ENCODE data around the gene CETN1.

Gene CETN1

GRCh38 chr18:596288-596881, 16.2 kb downstream of the CETN1 start:
- peaks cover 7% of the 10 kb centered on the region for H3K4me1 Mint-ChIP-seq (ENCODE audit: low read depth)
- H3K36me3 Mint-ChIP-seq (ENCODE audit: low read depth) = no peaks in the 10 kb centered on the region
- peaks cover 40% of the 10 kb centered on the region for H3K27me3 Mint-ChIP-seq
- intact Hi-C loops (cut with micrococcal nuclease) = no loop called here
- no peaks in the 10 kb centered on the region for H3K9me3 Mint-ChIP-seq
- H3K27ac Mint-ChIP-seq = no peak overlapping the region
- H3K4me3 Mint-ChIP-seq = no peak overlapping the region

GRCh38 chr18:598124-598589, 18.0 kb downstream of the CETN1 start:
- no peak overlapping the region for H3K4me3 Mint-ChIP-seq
- intact Hi-C loops (cut with micrococcal nuclease) = no loop called here

GRCh38 chr18:600107-600506, 19.9 kb downstream of the CETN1 start:
- intact Hi-C loops (cut with micrococcal nuclease) = no loop called here
- H3K4me1 Mint-ChIP-seq (ENCODE audit: low read depth) = peaks cover 16% of the 10 kb centered on the region
- peaks cover 49% of the 10 kb centered on the region for H3K27me3 Mint-ChIP-seq
- H3K36me3 Mint-ChIP-seq (ENCODE audit: low read depth) = no peaks in the 10 kb centered on the region
- no peak overlapping the region for H3K27ac Mint-ChIP-seq
- H3K4me3 Mint-ChIP-seq = no peak overlapping the region
- H3K9me3 Mint-ChIP-seq = no peaks in the 10 kb centered on the region

More at GRCh38 chr18:598124-598589, 18.0 kb downstream of the CETN1 start:
- H3K27ac Mint-ChIP-seq = no peak overlapping the region
- H3K27me3 Mint-ChIP-seq = peaks cover 45% of the 10 kb centered on the region
- no peaks in the 10 kb centered on the region for H3K9me3 Mint-ChIP-seq
- H3K36me3 Mint-ChIP-seq (ENCODE audit: low read depth) = no peaks in the 10 kb centered on the region
- peaks cover 16% of the 10 kb centered on the region for H3K4me1 Mint-ChIP-seq (ENCODE audit: low read depth)

GRCh38 chr18:604771-605170, 24.6 kb downstream of the CETN1 start:
- peaks cover 33% of the 10 kb centered on the region for H3K27me3 Mint-ChIP-seq

GRCh38 chr18:607930-608329, 27.8 kb downstream of the CETN1 start:
- Mint-ChIP-seq H3K36me3 (ENCODE audit: low read depth) (no peaks in the 10 kb centered on the region), H3K27me3 (peaks cover 20% of the 10 kb centered on the region), H3K27ac (peak overlapping the region; percentile 60), H3K4me1 (ENCODE audit: low read depth) (peaks cover 20% of the 10 kb centered on the region), H3K4me3 (no peak overlapping the region), H3K9me3 (no peaks in the 10 kb centered on the region)
- intact Hi-C loops (cut with micrococcal nuclease) = no loop called here

More at GRCh38 chr18:604771-605170, 24.6 kb downstream of the CETN1 start:
- no peak overlapping the region for H3K4me3 Mint-ChIP-seq
- H3K9me3 Mint-ChIP-seq = no peaks in the 10 kb centered on the region
- peaks cover 19% of the 10 kb centered on the region for H3K4me1 Mint-ChIP-seq (ENCODE audit: low read depth)
- no peak overlapping the region for H3K27ac Mint-ChIP-seq
- intact Hi-C loops (cut with micrococcal nuclease) = no loop called here
- no peaks in the 10 kb centered on the region for H3K36me3 Mint-ChIP-seq (ENCODE audit: low read depth)

GRCh38 chr18:610214-610928, 30.2 kb downstream of the CETN1 start:
- Mint-ChIP-seq H3K36me3 (ENCODE audit: low read depth) (no peaks in the 10 kb centered on the region), H3K9me3 (no peaks in the 10 kb centered on the region), H3K27me3 (peaks cover 14% of the 10 kb centered on the region), H3K4me1 (ENCODE audit: low read depth) (peaks cover 32% of the 10 kb centered on the region), H3K4me3 (no peak overlapping the region), H3K27ac (peak overlapping the region; percentile 20)
- intact Hi-C loops (cut with micrococcal nuclease) = loop anchor here (10.0 kb wide), 1 partner anchor 196 kb away; no protein-coding TSS in a partner anchor

- intact Hi-C loops (cut with micrococcal nuclease) = loop anchor here (10.0 kb wide), 1 partner anchor 197 kb away; no protein-coding TSS in a partner anchor
- Mint-ChIP-seq H3K4me3 (no peak overlapping the region), H3K27me3 (peaks cover 2% of the 10 kb centered on the region), H3K9me3 (no peaks in the 10 kb centered on the region), H3K4me1 (ENCODE audit: low read depth) (peaks cover 44% of the 10 kb centered on the region), H3K27ac (no peak overlapping the region), H3K36me3 (ENCODE audit: low read depth) (no peaks in the 10 kb centered on the region)
Measured at GRCh38 chr18:612156-612555, 32.0 kb downstream of the CETN1 start.

- H3K36me3 Mint-ChIP-seq (ENCODE audit: low read depth) = no peaks in the 10 kb centered on the region
- H3K27me3 Mint-ChIP-seq = peaks cover 7% of the 10 kb centered on the region
- H3K27ac Mint-ChIP-seq = peak overlapping the region; percentile 91
- peaks cover 34% of the 10 kb centered on the region for H3K4me1 Mint-ChIP-seq (ENCODE audit: low read depth)
- no peak overlapping the region for H3K4me3 Mint-ChIP-seq
- H3K9me3 Mint-ChIP-seq = no peaks in the 10 kb centered on the region
- intact Hi-C loops (cut with micrococcal nuclease) = loop anchor here (1.0 to 10.0 kb wide), 2 partner anchors 17 to 199 kb away; no protein-coding TSS in a partner anchor
Measured at GRCh38 chr18:614193-614592, 34.0 kb downstream of the CETN1 start.

- intact Hi-C loops (cut with micrococcal nuclease) = loop anchor here (5.0 to 10.0 kb wide), 2 partner anchors 118 to 200 kb away; no protein-coding TSS in a partner anchor
- Mint-ChIP-seq H3K4me3 (no peak overlapping the region), H3K27me3 (peaks cover 13% of the 10 kb centered on the region), H3K9me3 (no peaks in the 10 kb centered on the region), H3K36me3 (ENCODE audit: low read depth) (no peaks in the 10 kb centered on the region), H3K4me1 (ENCODE audit: low read depth) (peaks cover 34% of the 10 kb centered on the region), H3K27ac (peak overlapping the region; percentile 91)
Measured at GRCh38 chr18:615092-615521, 34.9 kb downstream of the CETN1 start.

GRCh38 chr18:615773-616172, 35.6 kb downstream of the CETN1 start:
- Mint-ChIP-seq H3K4me1 (ENCODE audit: low read depth) (peaks cover 34% of the 10 kb centered on the region), H3K27me3 (peaks cover 13% of the 10 kb centered on the region), H3K36me3 (ENCODE audit: low read depth) (no peaks in the 10 kb centered on the region), H3K27ac (peak overlapping the region; percentile 91), H3K9me3 (no peaks in the 10 kb centered on the region), H3K4me3 (no peak overlapping the region)
- intact Hi-C loops (cut with micrococcal nuclease) = loop anchor here (1.0 to 10.0 kb wide), 4 partner anchors 118 to 347 kb away; partner anchors contain the start of gene THOC1

- Mint-ChIP-seq H3K36me3 (ENCODE audit: low read depth) (no peaks in the 10 kb centered on the region), H3K27me3 (peaks cover 15% of the 10 kb centered on the region), H3K4me1 (ENCODE audit: low read depth) (peaks cover 34% of the 10 kb centered on the region), H3K9me3 (no peaks in the 10 kb centered on the region), H3K4me3 (no peak overlapping the region), H3K27ac (no peak overlapping the region)
- intact Hi-C loops (cut with micrococcal nuclease) = loop anchor here (1.0 to 10.0 kb wide), 4 partner anchors 119 to 348 kb away; partner anchors contain the start of gene THOC1
Measured at GRCh38 chr18:616380-616995, 36.3 kb downstream of the CETN1 start.

GRCh38 chr18:617970-618504, 37.9 kb downstream of the CETN1 start:
- Mint-ChIP-seq H3K27me3 (peaks cover 19% of the 10 kb centered on the region), H3K9me3 (no peaks in the 10 kb centered on the region), H3K4me3 (no peak overlapping the region), H3K27ac (no peak overlapping the region), H3K36me3 (ENCODE audit: low read depth) (no peaks in the 10 kb centered on the region), H3K4me1 (ENCODE audit: low read depth) (peaks cover 25% of the 10 kb centered on the region)
- intact Hi-C loops (cut with micrococcal nuclease) = loop anchor here (5.0 to 10.0 kb wide), 2 partner anchors 121 to 203 kb away; no protein-coding TSS in a partner anchor

GRCh38 chr18:618618-619017, 38.4 kb downstream of the CETN1 start:
- intact Hi-C loops (cut with micrococcal nuclease) = loop anchor here (5.0 to 10.0 kb wide), 2 partner anchors 121 to 204 kb away; no protein-coding TSS in a partner anchor
- Mint-ChIP-seq H3K4me3 (no peak overlapping the region), H3K36me3 (ENCODE audit: low read depth) (no peaks in the 10 kb centered on the region), H3K4me1 (ENCODE audit: low read depth) (peaks cover 25% of the 10 kb centered on the region), H3K27me3 (peaks cover 23% of the 10 kb centered on the region), H3K9me3 (no peaks in the 10 kb centered on the region), H3K27ac (no peak overlapping the region)

All from dendritic cell treated with granulocyte-macrophage colony-stimulating factor and Interleukin-4, amounts not matched to agents 40 ng/mL and 50 ng/mL, for 4 days (primary cell).